ENCODE results near the gene GALNT5. TPM values are rescaled to one million over a fixed set of nuclear protein-coding genes. Genes with fewer than 3 reads are reported as not detected.
A peak's percentile ranks its signal among the peaks of the same experiment; 100 is the strongest.

GALNT5 gene
- total and polyA plus RNA-seq, 2 experiments from 2014 or later = 1.8 to 2.0 TPM

DNA sequence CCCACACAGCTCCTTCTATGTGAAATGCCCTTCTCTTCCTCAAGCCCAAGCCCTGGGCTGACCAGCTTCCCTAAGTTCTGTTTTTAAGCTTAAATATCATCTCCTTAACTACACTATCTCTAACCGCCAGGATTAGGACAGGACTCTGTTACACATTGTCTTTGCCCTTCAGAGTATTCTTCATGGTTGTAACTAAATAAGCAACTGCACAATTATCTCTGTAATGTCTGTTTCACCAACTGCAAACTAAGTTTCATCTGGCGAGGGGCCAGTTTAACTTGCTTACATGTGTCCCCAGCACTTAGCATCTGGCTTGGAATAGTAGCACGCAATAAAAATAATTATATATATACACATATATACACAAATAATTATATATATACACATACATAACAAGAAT, 69.2 kb downstream of the GALNT5 start:
- Histone ChIP-seq H3K4me3 (no peak overlapping the region), H3K9me3 (ENCODE audit: low read depth) (no peaks in the 10 kb centered on the region), H3K27ac (no peak overlapping the region), H3K4me1 (ENCODE audit: low read depth) (no peaks in the 10 kb centered on the region), H3K27me3 (no peaks in the 10 kb centered on the region), H3K36me3 (no peaks in the 10 kb centered on the region)
- DNase-seq (ENCODE audit: low read depth in 1 of 2, low spot score in 1 of 2) = no peak
- TF ChIP-seq, protein P1, sequence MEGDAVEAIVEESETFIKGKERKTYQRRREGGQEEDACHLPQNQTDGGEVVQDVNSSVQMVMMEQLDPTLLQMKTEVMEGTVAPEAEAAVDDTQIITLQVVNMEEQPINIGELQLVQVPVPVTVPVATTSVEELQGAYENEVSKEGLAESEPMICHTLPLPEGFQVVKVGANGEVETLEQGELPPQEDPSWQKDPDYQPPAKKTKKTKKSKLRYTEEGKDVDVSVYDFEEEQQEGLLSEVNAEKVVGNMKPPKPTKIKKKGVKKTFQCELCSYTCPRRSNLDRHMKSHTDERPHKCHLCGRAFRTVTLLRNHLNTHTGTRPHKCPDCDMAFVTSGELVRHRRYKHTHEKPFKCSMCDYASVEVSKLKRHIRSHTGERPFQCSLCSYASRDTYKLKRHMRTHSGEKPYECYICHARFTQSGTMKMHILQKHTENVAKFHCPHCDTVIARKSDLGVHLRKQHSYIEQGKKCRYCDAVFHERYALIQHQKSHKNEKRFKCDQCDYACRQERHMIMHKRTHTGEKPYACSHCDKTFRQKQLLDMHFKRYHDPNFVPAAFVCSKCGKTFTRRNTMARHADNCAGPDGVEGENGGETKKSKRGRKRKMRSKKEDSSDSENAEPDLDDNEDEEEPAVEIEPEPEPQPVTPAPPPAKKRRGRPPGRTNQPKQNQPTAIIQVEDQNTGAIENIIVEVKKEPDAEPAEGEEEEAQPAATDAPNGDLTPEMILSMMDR (IDR thresholded peaks at IDR 0.05; ENCODE audit: low read depth, low read length) = no peak

DNA sequence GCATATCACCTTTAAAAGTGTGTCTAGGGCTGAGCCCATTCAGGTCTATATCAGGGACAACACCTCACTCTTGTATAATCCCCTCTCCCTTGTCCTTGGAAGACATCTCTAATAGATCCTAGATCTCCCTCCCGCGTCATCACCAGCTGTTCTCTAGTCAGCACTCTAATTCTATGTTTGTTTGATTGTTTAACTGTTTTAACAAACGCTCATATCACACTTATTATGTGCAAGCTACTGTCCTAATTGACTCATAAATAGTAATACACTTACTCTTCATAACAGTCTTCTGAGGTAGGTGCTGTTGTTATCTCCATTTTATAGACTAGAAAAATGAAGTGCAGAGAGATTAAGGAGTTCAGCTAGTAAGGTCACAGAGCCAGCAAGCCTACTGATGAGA, 69.7 kb downstream of the GALNT5 start:
- TF ChIP-seq, protein P1 (IDR thresholded peaks at IDR 0.05; ENCODE audit: low read depth, low read length) = no peak
- Histone ChIP-seq H3K9me3 (ENCODE audit: low read depth) (no peaks in the 10 kb centered on the region), H3K27me3 (no peaks in the 10 kb centered on the region), H3K4me1 (ENCODE audit: low read depth) (no peaks in the 10 kb centered on the region), H3K4me3 (no peak overlapping the region), H3K27ac (no peak overlapping the region), H3K36me3 (no peaks in the 10 kb centered on the region)
- no peak for DNase-seq (ENCODE audit: low read depth in 1 of 2, low spot score in 1 of 2)

DNA sequence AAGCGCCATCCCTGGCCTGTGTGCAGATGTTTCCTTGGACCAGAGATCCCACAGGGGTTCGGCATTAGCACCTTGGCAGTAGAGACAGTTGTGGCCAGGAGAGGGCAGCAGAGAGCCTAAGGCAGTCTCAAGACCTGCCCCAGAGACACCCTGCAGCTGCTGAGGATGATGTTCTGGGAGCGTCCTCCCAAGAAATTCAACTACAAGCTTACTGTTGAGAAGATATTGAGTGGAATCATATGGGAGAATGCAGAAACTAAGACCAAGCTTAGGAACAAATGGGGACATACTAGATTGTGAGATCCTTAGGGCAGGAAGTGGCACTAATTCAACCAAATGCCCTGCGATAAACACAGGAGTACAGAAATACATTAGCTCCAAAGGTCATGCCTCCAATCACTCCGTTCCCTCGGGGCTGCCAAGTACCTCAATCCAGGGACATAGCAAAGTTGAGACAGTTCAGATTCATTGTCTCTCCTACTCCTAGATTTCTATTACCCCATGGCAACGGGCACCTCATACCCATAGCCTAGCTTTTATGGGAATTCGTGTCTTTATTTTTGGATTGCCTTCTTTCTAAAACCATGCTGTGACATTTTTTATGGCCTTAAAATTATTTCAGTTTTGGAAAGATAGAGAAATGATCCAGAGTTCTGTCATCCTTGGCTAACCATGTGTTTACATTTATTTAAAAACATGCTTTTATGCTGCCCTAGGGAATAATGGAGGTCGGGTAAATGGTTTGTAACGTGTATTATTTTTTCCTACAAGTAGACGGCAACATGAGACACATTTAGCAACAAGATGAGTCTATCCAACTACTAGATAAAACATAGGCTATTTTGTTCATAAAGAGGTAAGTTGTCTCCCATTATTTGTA, 70.4 kb downstream of the GALNT5 start:
- DNase-seq (ENCODE audit: low read depth in 1 of 2, low spot score in 1 of 2) = peak; percentile 83 to 85
- H3K4me3 ChIP-seq = no peak overlapping the region
- H3K27ac ChIP-seq = no peak overlapping the region
- H3K27me3 ChIP-seq = no peaks in the 10 kb centered on the region
- TF ChIP-seq, protein P1 (IDR thresholded peaks at IDR 0.05; ENCODE audit: low read depth, low read length) = peak; percentile 97
- H3K36me3 ChIP-seq = no peaks in the 10 kb centered on the region
- no peaks in the 10 kb centered on the region for H3K4me1 ChIP-seq (ENCODE audit: low read depth)
- H3K9me3 ChIP-seq (ENCODE audit: low read depth) = no peaks in the 10 kb centered on the region

DNA sequence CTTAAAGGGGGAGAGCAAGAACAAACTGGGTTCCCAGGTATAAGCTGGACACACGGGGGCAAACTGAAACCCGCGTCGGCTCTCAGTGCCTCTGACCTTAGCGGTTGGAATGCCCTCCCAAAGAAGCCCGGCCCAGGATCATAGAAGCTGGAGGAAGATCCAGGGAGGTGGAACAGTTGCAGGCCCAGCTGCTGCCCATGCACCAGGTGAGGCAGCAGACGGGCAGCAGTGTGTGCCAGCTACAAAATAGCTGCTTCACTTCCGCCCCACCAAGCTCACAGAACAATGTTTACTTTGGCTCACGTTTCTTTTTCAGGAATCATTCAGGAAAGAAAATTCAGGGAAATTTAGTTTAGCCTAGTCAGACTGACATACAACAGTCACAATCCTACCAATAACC, 72.0 kb downstream of the GALNT5 start:
- no peak for DNase-seq (ENCODE audit: low read depth in 1 of 2, low spot score in 1 of 2)
- no peak overlapping the region for H3K27ac ChIP-seq
- no peak overlapping the region for H3K4me3 ChIP-seq
- TF ChIP-seq, protein P1 (IDR thresholded peaks at IDR 0.05; ENCODE audit: low read depth, low read length) = no peak
- no peaks in the 10 kb centered on the region for H3K9me3 ChIP-seq (ENCODE audit: low read depth)
- H3K36me3 ChIP-seq = no peaks in the 10 kb centered on the region
- no peaks in the 10 kb centered on the region for H3K27me3 ChIP-seq
- no peaks in the 10 kb centered on the region for H3K4me1 ChIP-seq (ENCODE audit: low read depth)

DNA sequence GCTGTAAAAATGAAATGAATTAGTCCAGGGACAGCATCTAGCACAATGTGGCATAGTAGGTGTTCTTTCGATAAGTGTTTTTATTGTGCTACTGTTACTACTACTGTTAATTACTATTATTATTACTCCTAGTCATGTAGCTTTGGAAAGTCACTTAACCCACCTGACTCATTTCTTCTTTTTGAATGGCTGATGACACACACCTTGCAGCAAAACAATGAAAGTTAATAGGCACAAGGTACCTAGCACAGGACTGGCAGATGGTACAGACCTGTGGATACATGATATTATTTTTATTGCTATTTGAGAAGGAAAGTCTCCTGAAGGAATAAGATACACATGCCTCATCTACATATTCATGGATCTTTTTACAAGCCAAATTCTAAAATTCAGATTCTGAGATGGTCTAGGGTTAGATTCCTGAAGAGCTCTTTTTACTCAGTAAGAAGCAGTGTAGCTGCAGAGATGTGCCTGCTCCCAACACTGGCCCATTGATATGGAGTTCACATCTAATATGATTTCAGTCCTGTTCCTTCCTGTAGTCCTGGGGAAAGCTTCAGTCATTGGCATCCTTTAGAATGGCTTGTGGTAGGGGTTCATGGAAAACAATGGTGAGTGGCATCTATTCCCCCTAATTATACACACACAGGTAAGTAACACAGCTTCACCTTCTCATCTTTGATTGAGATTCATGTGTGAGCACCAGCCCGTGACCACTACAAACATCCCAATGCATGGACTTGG, 76.0 kb downstream of the GALNT5 start:
- no peaks in the 10 kb centered on the region for H3K27me3 ChIP-seq
- H3K4me3 ChIP-seq = no peak overlapping the region
- no peaks in the 10 kb centered on the region for H3K36me3 ChIP-seq
- H3K27ac ChIP-seq = no peak overlapping the region
- no peaks in the 10 kb centered on the region for H3K9me3 ChIP-seq (ENCODE audit: low read depth)
- no peaks in the 10 kb centered on the region for H3K4me1 ChIP-seq (ENCODE audit: low read depth)
- TF ChIP-seq, protein P1 (IDR thresholded peaks at IDR 0.05; ENCODE audit: low read depth, low read length) = no peak
- DNase-seq (ENCODE audit: low read depth in 1 of 2, low spot score in 1 of 2) = no peak
